Measurements from ENCODE around the gene RARS2.

The RARS2 gene

GRCh38 chr6:87586371-87587077, 3.3 kb downstream of the RARS2 start:
- H3K36me3 Mint-ChIP-seq (ENCODE audit: low read depth): peaks cover 39% of the 10 kb centered on the region
- no peak overlapping the region for H3K27ac Mint-ChIP-seq
- H3K27me3 Mint-ChIP-seq (ENCODE audit: low read depth): no peaks in the 10 kb centered on the region
- TF ChIP-seq CTCF (IDR thresholded peaks at IDR 0.05; ENCODE audit: unreplicated experiment in 3 of 3): no peak
- H3K4me3 Mint-ChIP-seq: no peak overlapping the region
- H3K4me1 Mint-ChIP-seq: peaks cover 33% of the 10 kb centered on the region
- no peaks in the 10 kb centered on the region for H3K9me3 Mint-ChIP-seq

GRCh38 chr6:87583822-87584221, 6.0 kb downstream of the RARS2 start:
- H3K4me3 Mint-ChIP-seq: no peak overlapping the region
- H3K36me3 Mint-ChIP-seq (ENCODE audit: low read depth): peaks cover 57% of the 10 kb centered on the region
- TF ChIP-seq CTCF (IDR thresholded peaks at IDR 0.05; ENCODE audit: unreplicated experiment in 3 of 3): no peak
- peaks cover 11% of the 10 kb centered on the region for H3K4me1 Mint-ChIP-seq
- no peaks in the 10 kb centered on the region for H3K27me3 Mint-ChIP-seq (ENCODE audit: low read depth)
- H3K27ac Mint-ChIP-seq: no peak overlapping the region
- no peaks in the 10 kb centered on the region for H3K9me3 Mint-ChIP-seq

GRCh38 chr6:87575423-87575822, 14.4 kb downstream of the RARS2 start:
- no peak overlapping the region for H3K4me3 Mint-ChIP-seq
- peaks cover 42% of the 10 kb centered on the region for H3K36me3 Mint-ChIP-seq (ENCODE audit: low read depth)
- H3K4me1 Mint-ChIP-seq: peaks cover 21% of the 10 kb centered on the region
- H3K27ac Mint-ChIP-seq: no peak overlapping the region
- no peaks in the 10 kb centered on the region for H3K9me3 Mint-ChIP-seq
- no peak for TF ChIP-seq CTCF (IDR thresholded peaks at IDR 0.05; ENCODE audit: unreplicated experiment in 3 of 3)
- H3K27me3 Mint-ChIP-seq (ENCODE audit: low read depth): no peaks in the 10 kb centered on the region

- Mint-ChIP-seq H3K36me3 (ENCODE audit: low read depth) (peaks cover 34% of the 10 kb centered on the region), H3K4me3 (no peak overlapping the region), H3K27ac (no peak overlapping the region), H3K27me3 (ENCODE audit: low read depth) (no peaks in the 10 kb centered on the region), H3K9me3 (no peaks in the 10 kb centered on the region), H3K4me1 (peaks cover 21% of the 10 kb centered on the region)
- no peak for TF ChIP-seq CTCF (IDR thresholded peaks at IDR 0.05; ENCODE audit: unreplicated experiment in 3 of 3)
Observed at GRCh38 chr6:87574237-87574804, 15.5 kb downstream of the RARS2 start.

GRCh38 chr6:87573307-87574024, 16.3 kb downstream of the RARS2 start:
- no peak overlapping the region for H3K4me3 Mint-ChIP-seq
- peak overlapping the region; percentile 44 to 82 (median 80) for H3K27ac Mint-ChIP-seq
- no peaks in the 10 kb centered on the region for H3K9me3 Mint-ChIP-seq
- peaks cover 32% of the 10 kb centered on the region for H3K36me3 Mint-ChIP-seq (ENCODE audit: low read depth)
- no peaks in the 10 kb centered on the region for H3K27me3 Mint-ChIP-seq (ENCODE audit: low read depth)
- no peak for TF ChIP-seq CTCF (IDR thresholded peaks at IDR 0.05; ENCODE audit: unreplicated experiment in 3 of 3)
- peaks cover 21% of the 10 kb centered on the region for H3K4me1 Mint-ChIP-seq

All from nephron (organoid).